Neural progenitor cell (in vitro differentiated cells): Measurements from ENCODE around the gene EPHA10. TPM values are rescaled to one million over a fixed set of nuclear protein-coding genes. Genes with fewer than 3 reads are reported as not detected.
A peak's percentile ranks its signal among the peaks of the same experiment; 100 is the strongest.
"Not testable (repeated sequence)": the region's sequence is repeated elsewhere in the genome, so short reads cannot be mapped to it uniquely, and the experiment has no call there.

Source experiments
- DNase-seq: peaks from one replicate; pipeline ENCODE4 v3.0.0-alpha.2; 2016; ENCODE audit warnings: low spot score
- H2AFZ ChIP-seq: fragments of 200-600 bp; sonication (generic); replicated peaks from 2 replicates; pipeline ENCODE4 v1.6.1; 2016; ENCODE audit warnings: antibody characterized with exemption
- H3F3A ChIP-seq: fragments of 200-600 bp; sonication (generic); 2 replicates; pipeline ENCODE4 v1.6.1; 2016; ENCODE audit warnings: antibody characterized with exemption, low read depth
- H3K27ac ChIP-seq: fragments of 200-600 bp; sonication (generic); 2 replicates; pipeline ENCODE4 v1.5.1; 2016; ENCODE audit warnings: mild to moderate bottlenecking
- H3K27me3 ChIP-seq: fragments of 200-600 bp; sonication (generic); 2 replicates; pipeline ENCODE4 v1.6.1; 2016; ENCODE audit warnings: mild to moderate bottlenecking, moderate library complexity
- H3K36me3 ChIP-seq: fragments of 200-600 bp; sonication (generic); 2 replicates; pipeline ENCODE4 v1.5.1; 2016
- H3K4me1 ChIP-seq: fragments of 200-600 bp; sonication (generic); 2 replicates; pipeline ENCODE4 v1.6.1; 2016; ENCODE audit warnings: mixed run types
- H3K4me2 ChIP-seq: fragments of 200-600 bp; sonication (generic); 2 replicates; pipeline ENCODE4 v1.6.1; 2016
- H3K4me3 ChIP-seq: fragments of 200-600 bp; sonication (generic); 2 replicates; pipeline ENCODE4 v1.5.1; 2016
- H3K79me2 ChIP-seq: fragments of 200-600 bp; sonication (generic); 2 replicates; pipeline ENCODE4 v1.6.1; 2016; ENCODE audit warnings: low read depth
- H3K9ac ChIP-seq: fragments of 200-600 bp; sonication (generic); 2 replicates; pipeline ENCODE4 v1.6.1; 2016
- H3K9me3 ChIP-seq: fragments of 200-600 bp; sonication (generic); 2 replicates; pipeline ENCODE4 v1.5.1; 2016; ENCODE audit warnings: low read depth
- H4K20me1 ChIP-seq: fragments of 200-600 bp; sonication (generic); 2 replicates; pipeline ENCODE4 v1.6.1; 2016; ENCODE audit warnings: low read depth
- H3K27ac Mint-ChIP-seq: 3 replicates; pipeline ENCODE4 v1.8.0; 2021; ENCODE audit warnings: mixed read lengths
- H3K27me3 Mint-ChIP-seq: 2 replicates; pipeline ENCODE4 v1.8.0; 2022; ENCODE audit warnings: low read depth, mild to moderate bottlenecking, inconsistent platforms, moderate library complexity, mixed read lengths; ENCODE audit not compliant: insufficient read depth
- H3K36me3 Mint-ChIP-seq: 3 replicates; pipeline ENCODE4 v1.8.0; 2021; ENCODE audit warnings: mixed read lengths
- H3K4me1 Mint-ChIP-seq: 3 replicates; pipeline ENCODE4 v1.8.0; 2021; ENCODE audit warnings: mixed read lengths
- H3K4me3 Mint-ChIP-seq: 3 replicates; pipeline ENCODE4 v1.8.0; 2021; ENCODE audit warnings: mild to moderate bottlenecking, moderate library complexity, mixed read lengths
- H3K9me3 Mint-ChIP-seq: 3 replicates; pipeline ENCODE4 v1.8.0; 2020; ENCODE audit warnings: mixed read lengths
- CTCF ChIP-seq: fragments of 200-600 bp; sonication (generic); IDR thresholded peaks from 2 replicates; pipeline ENCODE4 v1.5.1; 2017; ENCODE audit warnings: antibody characterized with exemption, mild to moderate bottlenecking
- EZH2 ChIP-seq: fragments of 200-600 bp; sonication (generic); IDR thresholded peaks from 2 replicates; pipeline ENCODE4 v1.6.1; 2017; ENCODE audit warnings: antibody characterized with exemption, mild to moderate bottlenecking, moderate library complexity
- EZH2phosphoT487 ChIP-seq: fragments of 200-600 bp; sonication (generic); IDR thresholded peaks from 2 replicates; pipeline ENCODE4 v1.6.1; 2017; ENCODE audit warnings: antibody characterized with exemption
- total RNA-seq: library from RNA; depleted of rRNA; stranded (reverse); fragments of >200 nt; gene quantifications from 2 replicates; pipeline ENCODE4 v1.2.3, GENCODE V29; 2015; ENCODE audit warnings: low replicate concordance

The EPHA10 gene
- total RNA-seq, 1 donor from 2014 or later: not detected

GRCh38 chr1:37776946-37777516 lies 12.1 kb upstream of the EPHA10 start:
- Histone ChIP-seq H3K4me1 (no peaks in the 10 kb centered on the region), H3K4me3 (no peak overlapping the region), H3K9me3 (no peaks in the 10 kb centered on the region), H3K79me2 (no peaks in the 10 kb centered on the region), H4K20me1 (no peaks in the 10 kb centered on the region), H2AFZ (no peak overlapping the region), H3K27ac (no peak overlapping the region), H3K4me2 (no peak overlapping the region), H3K9ac (no peak overlapping the region), H3K36me3 (no peaks in the 10 kb centered on the region), H3F3A (no peaks in the 10 kb centered on the region), H3K27me3 (peaks cover 40% of the 10 kb centered on the region)
- Mint-ChIP-seq H3K4me3 (no peak overlapping the region), H3K27me3 (peaks cover 19% of the 10 kb centered on the region), H3K9me3 (peaks cover 4% of the 10 kb centered on the region), H3K36me3 (no peaks in the 10 kb centered on the region), H3K27ac (no peak overlapping the region), H3K4me1 (no peaks in the 10 kb centered on the region)
- no peak for TF ChIP-seq EZH2phosphoT487
- no peak for TF ChIP-seq CTCF
- no peak for TF ChIP-seq EZH2
- no peak for DNase-seq

GRCh38 chr1:37771440-37771839 lies 6.5 kb upstream of the EPHA10 start:
- not testable (repeated sequence) for H3K9ac ChIP-seq, H3K36me3 Mint-ChIP-seq, H3K4me1 ChIP-seq, H3K9me3 ChIP-seq, H3K4me2 ChIP-seq, H3K4me3 Mint-ChIP-seq, H3K4me1 Mint-ChIP-seq, H4K20me1 ChIP-seq, H3K36me3 ChIP-seq, H3K79me2 ChIP-seq, H3K27ac ChIP-seq, H2AFZ ChIP-seq, H3K9me3 Mint-ChIP-seq, DNase-seq, H3K4me3 ChIP-seq, H3K27ac Mint-ChIP-seq, H3F3A ChIP-seq
- peaks cover 38% of the 10 kb centered on the region for H3K27me3 Mint-ChIP-seq
- H3K27me3 ChIP-seq: peaks cover 59% of the 10 kb centered on the region

- no peaks in the 10 kb centered on the region for H3K79me2 ChIP-seq
- Mint-ChIP-seq H3K4me3 (no peak overlapping the region), H3K27me3 (peaks cover 72% of the 10 kb centered on the region), H3K36me3 (no peaks in the 10 kb centered on the region), H3K9me3 (peaks cover 3% of the 10 kb centered on the region), H3K4me1 (peaks cover 16% of the 10 kb centered on the region), H3K27ac (no peak overlapping the region)
- peaks cover 87% of the 10 kb centered on the region for H3K27me3 ChIP-seq
- peaks cover 34% of the 10 kb centered on the region for H4K20me1 ChIP-seq
- no peaks in the 10 kb centered on the region for H3K9me3 ChIP-seq
- peaks cover 8% of the 10 kb centered on the region for H3K4me1 ChIP-seq
- no peak overlapping the region for H2AFZ ChIP-seq
- H3K4me2 ChIP-seq: no peak overlapping the region
- TF ChIP-seq EZH2phosphoT487 (no peak), EZH2 (no peak), CTCF (no peak)
- H3K36me3 ChIP-seq: no peaks in the 10 kb centered on the region
- H3F3A ChIP-seq: peaks cover 5% of the 10 kb centered on the region
- no peak overlapping the region for H3K9ac ChIP-seq
- peak; percentile 24 for DNase-seq
- no peak overlapping the region for H3K4me3 ChIP-seq
- H3K27ac ChIP-seq: no peak overlapping the region
Observed at GRCh38 chr1:37767488-37767887, 2.6 kb upstream of the EPHA10 start.

- H3F3A ChIP-seq: peaks cover 5% of the 10 kb centered on the region
- H4K20me1 ChIP-seq: peaks cover 41% of the 10 kb centered on the region
- Mint-ChIP-seq H3K27me3 (peaks cover 81% of the 10 kb centered on the region), H3K27ac (no peak overlapping the region), H3K36me3 (no peaks in the 10 kb centered on the region), H3K4me1 (peaks cover 16% of the 10 kb centered on the region), H3K9me3 (peaks cover 3% of the 10 kb centered on the region), H3K4me3 (peak overlapping the region; percentile 71)
- H3K79me2 ChIP-seq: no peaks in the 10 kb centered on the region
- no peaks in the 10 kb centered on the region for H3K9me3 ChIP-seq
- peak; percentile 10 for DNase-seq
- peak overlapping the region; percentile 5 for H3K4me3 ChIP-seq
- no peak overlapping the region for H2AFZ ChIP-seq
- peaks cover 8% of the 10 kb centered on the region for H3K4me1 ChIP-seq
- H3K4me2 ChIP-seq: peak overlapping the region; percentile 67
- no peak overlapping the region for H3K9ac ChIP-seq
- TF ChIP-seq CTCF: peak; percentile 20
- TF ChIP-seq EZH2: peak; percentile 45
- peak; percentile 38 for TF ChIP-seq EZH2phosphoT487
- H3K27ac ChIP-seq: no peak overlapping the region
- no peaks in the 10 kb centered on the region for H3K36me3 ChIP-seq
- peaks cover 100% of the 10 kb centered on the region for H3K27me3 ChIP-seq
Observed at GRCh38 chr1:37765916-37766664, 1.2 kb upstream of the EPHA10 start.
